Motor neuron (in vitro differentiated cells): ENCODE measurements around the gene GBF1. TPM values are rescaled to one million over a fixed set of nuclear protein-coding genes. Genes with fewer than 3 reads are reported as not detected.
A peak's percentile ranks its signal among the peaks of the same experiment; 100 is the strongest.
"Not testable (repeated sequence)": the region's sequence is repeated elsewhere in the genome, so short reads cannot be mapped to it uniquely, and the experiment has no call there.

ENCODE experiments used
- ATAC-seq, 8 experiments: fragments of 200-7000 bp; cut with Tn5 transposase; replicated peaks in 6 of 8; 2 replicates each; pipeline ENCODE4 v1.8.0; 2021; ENCODE audit warnings: mild to moderate bottlenecking in 8 of 8, moderate library complexity in 8 of 8
- H3K27ac ChIP-seq, 2 donors: fragments of 250-450 bp; sonication (Bioruptor Pico); 2 replicates each; pipeline ENCODE4 v1.9.0; 2021; ENCODE audit warnings: antibody characterized with exemption in 2 of 2, mild to moderate bottlenecking in 2 of 2, moderate library complexity in 1 of 2
- H3K4me1 ChIP-seq, 2 donors: fragments of 250-450 bp; sonication (Bioruptor Pico); replicated peaks in 1 of 2; 2 replicates each; pipeline ENCODE4 v1.6.1; 2021; ENCODE audit warnings: antibody characterized with exemption in 2 of 2, mild to moderate bottlenecking in 2 of 2, moderate library complexity in 1 of 2
- H3K4me3 ChIP-seq, 5 donors: fragments of 250-450 bp; sonication (Bioruptor Pico); 2 replicates each; pipeline ENCODE4 v1.9.0; 2021; ENCODE audit warnings: antibody characterized with exemption in 5 of 5, mild to moderate bottlenecking in 5 of 5, moderate library complexity in 4 of 5
- WGBS, 10 experiments: fragments of 450-650 bp; shearing (Covaris generic); methylation state at CpG; one replicate each; pipeline ENCODE4 v1.0.0; 2022; 5-methylcytosine and 5-hydroxymethylcytosine counted together
- in situ Hi-C, 9 experiments: fragments of 400-800 bp; cut with MboI; loops; one replicate each; pipeline ENCODE4 v1.15.0; 2021; ENCODE audit warnings: low sequenced_read_pairs in 9 of 9, low pct_unique_long_range_greater_than_20kb in 2 of 9; ENCODE audit not compliant: unreplicated experiment in 9 of 9
- total RNA-seq, 8 experiments: library from RNA; unstranded; fragments of 300-600 nt; gene quantifications; 2 replicates each; pipeline versions ENCODE4 v1.2.3 to v1.2.4, GENCODE V29; 2022

Gene GBF1
- total RNA-seq, 8 experiments from 2014 or later: 28.4 to 47.8 (median 39.1) TPM

DNA sequence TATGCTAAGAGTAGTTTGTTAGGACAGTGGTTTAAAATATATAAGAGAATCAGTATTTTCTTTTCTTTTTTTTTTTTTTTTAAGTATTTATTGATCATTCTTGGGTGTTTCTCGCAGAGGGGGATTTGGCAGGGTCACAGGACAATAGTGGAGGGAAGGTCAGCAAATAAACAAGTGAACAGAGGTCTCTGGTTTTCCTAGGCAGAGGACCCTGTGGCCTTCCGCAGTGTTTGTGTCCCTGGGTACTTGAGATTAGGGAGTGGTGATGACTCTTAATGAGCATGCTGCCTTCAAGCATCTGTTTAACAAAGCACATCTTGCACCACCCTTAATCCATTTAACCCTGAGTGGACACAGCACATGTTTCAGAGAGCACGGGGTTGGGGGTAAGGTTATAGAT, 55.6 kb downstream of the GBF1 start:
- H3K27ac ChIP-seq, in situ Hi-C loops, H3K4me3 ChIP-seq, ATAC-seq, H3K4me1 ChIP-seq: not testable (repeated sequence)
- 80 to 100% (median 87%) methylated on average over 1 of the region's 3 CpGs; no CpG with 5 or more reads in 6 of the 10 experiments for WGBS, 10 experiments

DNA sequence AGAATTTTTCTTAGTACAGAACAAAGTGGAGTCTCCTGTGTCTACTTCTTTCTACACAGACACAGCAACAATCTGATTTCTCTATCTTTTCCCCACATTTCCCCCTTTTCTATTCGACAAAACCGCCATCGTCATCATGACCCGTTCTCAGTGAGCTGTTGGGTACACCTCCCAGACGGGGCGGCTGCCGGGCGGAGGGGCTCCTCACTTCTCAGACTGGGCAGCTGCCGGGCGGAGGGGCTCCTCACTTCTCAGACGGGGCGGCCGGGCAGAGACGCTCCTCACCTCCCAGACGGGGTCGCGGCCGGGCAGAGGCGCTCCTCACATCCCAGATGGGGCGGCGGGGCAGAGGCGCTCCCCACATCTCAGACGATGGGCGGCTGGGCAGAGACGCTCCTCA, 56.0 kb downstream of the GBF1 start:
- no CpG with 5 or more reads among the region's 25 CpGs for WGBS, 10 experiments
- in situ Hi-C loops, ATAC-seq: not testable (repeated sequence)

DNA sequence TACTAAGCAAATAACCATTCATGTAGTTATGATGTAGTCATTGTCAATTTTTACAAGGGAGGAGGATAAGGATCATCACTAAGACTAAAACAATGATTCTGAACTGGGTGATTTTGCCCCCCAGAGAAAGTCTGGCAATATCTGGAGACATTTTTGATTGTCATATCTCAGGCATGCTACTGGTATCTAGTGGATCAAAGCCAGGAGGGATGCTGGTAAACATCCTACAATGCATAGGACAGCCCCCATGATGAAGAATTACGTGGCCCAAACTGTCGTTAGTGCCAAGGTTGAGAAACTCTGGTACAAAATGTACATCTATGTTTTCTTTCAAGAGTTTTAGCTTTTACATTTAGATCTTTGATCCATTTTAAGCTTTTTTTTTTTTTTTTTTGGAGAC, 57.3 kb downstream of the GBF1 start:
- no peak overlapping the region for H3K27ac ChIP-seq
- no peak overlapping the region for H3K4me3 ChIP-seq
- in situ Hi-C loops: no loop called here
- no peaks in the 10 kb centered on the region for H3K4me1 ChIP-seq
- 90 to 100% (median 95%) methylated on average over 1 to 2 of the region's 2 CpGs; no CpG with 5 or more reads in 3 of the 10 experiments for whole genome bisulfite sequencing, 10 experiments
- no peak for ATAC-seq

More for the DNA sequence above, 56.0 kb downstream of the GBF1 start:
- not testable (repeated sequence) for H3K27ac ChIP-seq, H3K4me1 ChIP-seq, H3K4me3 ChIP-seq

DNA sequence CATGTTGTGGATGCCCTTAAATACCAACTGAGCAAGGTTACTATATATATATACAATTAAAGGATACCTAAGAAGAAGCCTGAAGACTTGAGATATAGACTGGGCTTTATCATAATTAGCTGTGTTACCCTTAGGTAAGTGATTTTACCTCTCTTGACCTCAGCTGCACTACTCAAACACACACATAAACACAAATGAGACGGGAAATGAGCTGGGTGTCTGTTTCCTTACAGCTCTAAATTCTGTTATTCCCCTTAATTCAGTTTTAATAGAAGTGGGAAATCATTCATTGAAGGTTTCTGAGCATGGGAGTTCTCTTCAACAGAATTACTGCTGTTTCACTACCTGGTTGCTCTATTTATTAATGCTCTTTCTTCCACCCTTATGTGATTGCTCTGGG, 60.7 kb downstream of the GBF1 start:
- Histone ChIP-seq H3K4me3 (no peak overlapping the region), H3K4me1 (peaks cover 2 to 4% of the 10 kb centered on the region in 2 donors), H3K27ac (no peak overlapping the region)
- 80 to 100% (median 100%) methylated on average over 1 of the region's 1 CpG; no CpG with 5 or more reads in 5 of the 10 experiments for WGBS, 10 experiments
- ATAC-seq: no peak
- in situ Hi-C loops: no loop called here

DNA sequence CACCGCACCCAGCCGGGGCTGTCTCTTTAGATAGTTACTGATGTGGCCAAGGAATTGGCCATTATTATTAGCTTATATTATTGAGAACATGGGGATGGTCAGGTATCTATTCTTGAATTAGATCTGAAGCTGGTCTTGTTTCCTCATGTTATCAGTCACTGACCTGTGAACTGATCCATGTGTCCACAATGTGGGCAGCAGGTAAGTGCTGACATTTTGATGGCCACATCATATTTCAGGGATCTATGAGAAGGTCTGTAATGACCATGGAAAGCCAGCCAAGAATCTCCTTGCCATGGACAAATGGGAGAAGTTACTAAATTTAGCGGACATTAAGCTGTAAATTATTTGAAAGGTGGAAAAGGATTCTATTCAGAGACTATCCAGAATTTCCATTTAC, 61.4 kb downstream of the GBF1 start:
- Histone ChIP-seq H3K27ac (no peak overlapping the region), H3K4me1 (peaks cover 6 to 8% of the 10 kb centered on the region in 2 donors), H3K4me3 (no peak overlapping the region)
- 87 to 100% (median 100%) methylated on average over 1 to 3 of the region's 3 CpGs; no CpG with 5 or more reads in 4 of the 10 experiments for WGBS, 10 experiments
- in situ Hi-C loops: no loop called here
- no peak for ATAC-seq

DNA sequence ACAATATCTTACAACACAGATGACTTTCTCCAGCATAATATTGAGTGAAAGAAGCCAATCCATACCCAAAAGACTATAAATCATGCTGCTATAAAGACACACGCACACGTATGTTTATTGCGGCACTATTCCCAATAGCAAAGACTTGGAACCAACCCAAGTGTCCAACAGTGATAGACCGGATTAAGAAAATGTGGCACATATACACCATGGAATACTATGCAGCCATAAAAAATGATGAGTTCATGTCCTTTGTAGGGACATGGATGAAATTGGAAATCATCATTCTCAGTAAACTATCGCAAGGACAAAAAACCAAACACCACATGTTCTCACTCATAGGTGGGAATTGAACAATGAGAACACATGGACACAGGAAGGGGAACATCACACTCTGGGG, 63.0 kb downstream of the GBF1 start:
- in situ Hi-C loops, ATAC-seq, H3K27ac ChIP-seq, H3K4me3 ChIP-seq: not testable (repeated sequence)
- WGBS, 10 experiments: 91 to 100% (median 95%) methylated on average over 1 to 4 of the region's 5 CpGs; no CpG with 5 or more reads in 4 of the 10 experiments
- peaks cover 13 to 14% of the 10 kb centered on the region in 2 donors for H3K4me1 ChIP-seq

DNA sequence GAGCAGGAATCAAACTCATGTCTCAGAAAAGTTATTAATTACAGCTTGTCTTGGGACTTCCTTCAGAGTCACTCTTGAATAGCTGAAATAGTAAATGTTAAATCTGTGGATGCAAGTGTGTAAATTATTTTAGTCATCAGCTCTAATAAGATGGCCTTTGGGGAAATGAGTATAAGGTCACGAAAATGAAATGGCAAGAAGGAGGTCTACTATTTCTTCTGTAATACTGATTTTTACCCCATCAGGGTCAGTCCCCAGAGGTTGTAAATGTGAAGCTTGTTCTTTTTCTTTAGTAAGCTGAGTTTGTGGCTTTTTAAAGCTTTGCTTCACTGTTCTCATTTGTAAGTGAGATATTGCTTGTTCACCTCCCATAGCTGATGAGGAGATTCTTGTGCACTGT, 63.9 kb downstream of the GBF1 start:
- 56 to 100% (median 100%) methylated on average over 1 of the region's 1 CpG; no CpG with 5 or more reads in 6 of the 10 experiments for WGBS, 10 experiments
- Histone ChIP-seq H3K4me1 (peaks cover 19 to 24% of the 10 kb centered on the region in 2 donors), H3K4me3 (no peak overlapping the region), H3K27ac (no peak overlapping the region)
- in situ Hi-C loops: no loop called here
- ATAC-seq: no peak

DNA sequence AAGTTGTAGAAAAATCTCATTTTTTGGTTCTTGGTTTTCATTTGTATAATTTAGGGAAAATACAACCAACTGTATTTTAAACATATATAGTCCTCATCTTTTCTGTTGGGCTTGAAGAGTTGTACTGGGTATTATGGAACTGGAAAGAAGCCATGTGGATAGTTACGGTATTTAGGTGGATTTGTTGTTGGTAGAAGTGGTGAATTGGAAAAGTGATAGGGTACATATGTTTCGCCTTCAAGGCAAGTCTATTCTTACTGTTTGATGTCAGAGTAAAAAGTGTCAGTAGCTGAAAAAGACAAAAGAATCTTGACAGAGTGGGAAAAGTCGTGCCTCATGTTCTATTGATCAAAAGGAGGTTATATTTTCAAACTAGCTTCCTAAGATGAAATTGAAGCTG, 64.6 kb downstream of the GBF1 start:
- Histone ChIP-seq H3K27ac (no peak overlapping the region), H3K4me3 (no peak overlapping the region), H3K4me1 (peaks cover 19 to 24% of the 10 kb centered on the region in 2 donors)
- 67 to 100% (median 87%) methylated on average over 1 to 3 of the region's 3 CpGs for WGBS, 10 experiments
- no peak for ATAC-seq
- in situ Hi-C loops: no loop called here

DNA sequence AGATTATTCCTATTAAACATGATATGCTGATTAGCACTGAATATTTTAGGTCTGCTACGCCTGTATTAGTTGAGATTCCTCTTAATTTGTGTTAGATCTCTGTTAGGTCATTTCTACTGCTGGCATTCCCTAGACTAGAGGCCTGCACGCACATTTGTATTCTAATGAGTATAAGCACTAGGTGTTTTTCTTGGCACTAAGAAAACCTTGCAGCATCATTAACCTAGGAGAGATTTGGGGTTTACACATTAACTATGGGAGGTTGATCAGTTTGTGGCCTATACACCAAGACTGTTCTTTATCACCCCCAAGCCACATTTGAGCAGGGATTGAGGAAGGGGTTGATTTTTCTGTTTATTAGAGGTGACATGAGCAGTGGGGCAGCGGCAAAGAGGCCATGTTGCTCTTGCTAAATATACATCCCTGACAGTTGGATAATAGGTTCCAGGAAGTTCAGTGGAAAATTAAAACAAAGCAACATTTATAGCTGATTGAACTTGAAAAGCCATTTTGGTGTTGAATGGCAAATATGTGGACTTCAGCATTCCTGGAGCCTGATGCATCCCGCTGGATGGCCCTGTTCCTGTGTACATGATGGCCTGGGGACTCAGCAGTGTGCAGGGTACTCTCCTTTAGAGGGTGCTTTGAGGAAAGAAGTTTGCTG, 65.2 kb downstream of the GBF1 start:
- no peak overlapping the region for H3K4me3 ChIP-seq
- in situ Hi-C loops: no loop called here
- no peak overlapping the region for H3K27ac ChIP-seq
- H3K4me1 ChIP-seq: peaks cover 19 to 24% of the 10 kb centered on the region in 2 donors
- peak in 6 of 8 experiments; percentile 20 to 48 (median 26) for ATAC-seq
- 60 to 95% (median 80%) methylated on average over 1 to 4 of the region's 4 CpGs for WGBS, 10 experiments

DNA sequence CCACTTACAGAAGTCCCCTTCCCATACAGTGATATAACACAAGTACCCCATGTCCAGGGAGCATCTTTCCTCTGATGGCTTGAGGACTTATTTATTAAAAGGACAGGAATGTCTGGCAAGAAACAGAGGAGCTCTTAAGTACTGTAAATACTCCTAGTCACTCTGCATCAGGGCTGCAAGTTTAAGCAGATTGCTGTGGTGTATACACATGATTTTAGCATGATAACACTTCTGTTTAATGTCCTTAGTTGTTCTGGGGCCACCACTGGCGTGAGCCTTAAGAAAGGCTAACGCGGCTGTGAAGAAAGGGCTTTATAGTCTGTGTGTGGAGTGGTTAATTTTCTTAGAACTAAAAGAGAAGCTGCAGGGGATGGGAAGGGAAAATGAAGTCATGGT, 65.7 kb downstream of the GBF1 start:
- 28 to 100% (median 97%) methylated on average over 2 to 3 of the region's 3 CpGs; no CpG with 5 or more reads in 6 of the 10 experiments for WGBS, 10 experiments
- peaks cover 19 to 24% of the 10 kb centered on the region in 2 donors for H3K4me1 ChIP-seq
- ATAC-seq: no peak
- in situ Hi-C loops: no loop called here
- H3K27ac ChIP-seq: no peak overlapping the region
- H3K4me3 ChIP-seq: no peak overlapping the region

DNA sequence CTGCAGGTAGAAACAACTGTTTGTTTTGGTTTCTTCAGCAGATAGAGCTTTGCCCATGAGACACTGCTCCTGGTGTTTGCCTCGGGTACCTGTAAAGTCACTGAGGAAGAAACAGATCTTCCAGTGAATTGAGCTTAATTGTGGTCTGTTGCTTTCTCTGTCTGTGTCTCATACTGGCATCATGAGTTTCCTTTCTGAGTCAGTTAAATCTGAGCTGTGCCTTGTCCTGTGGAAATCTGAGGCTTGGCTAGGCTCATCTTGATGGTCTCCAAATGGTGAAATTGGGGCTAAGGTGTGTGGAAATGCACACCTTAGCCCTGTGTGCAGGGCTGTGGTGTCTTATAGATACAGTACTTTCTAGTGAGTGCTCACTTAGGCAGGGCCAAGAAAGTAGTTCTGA, 67.4 kb downstream of the GBF1 start:
- no peak overlapping the region for H3K4me3 ChIP-seq
- H3K27ac ChIP-seq: no peak overlapping the region
- H3K4me1 ChIP-seq: peaks cover 19 to 24% of the 10 kb centered on the region in 2 donors
- in situ Hi-C loops: no loop called here
- WGBS, 10 experiments: 40 to 100% (median 82%) methylated on average over 1 of the region's 1 CpG; no CpG with 5 or more reads in 6 of the 10 experiments
- peak in 1 of 8 experiments; percentile 8 for ATAC-seq

DNA sequence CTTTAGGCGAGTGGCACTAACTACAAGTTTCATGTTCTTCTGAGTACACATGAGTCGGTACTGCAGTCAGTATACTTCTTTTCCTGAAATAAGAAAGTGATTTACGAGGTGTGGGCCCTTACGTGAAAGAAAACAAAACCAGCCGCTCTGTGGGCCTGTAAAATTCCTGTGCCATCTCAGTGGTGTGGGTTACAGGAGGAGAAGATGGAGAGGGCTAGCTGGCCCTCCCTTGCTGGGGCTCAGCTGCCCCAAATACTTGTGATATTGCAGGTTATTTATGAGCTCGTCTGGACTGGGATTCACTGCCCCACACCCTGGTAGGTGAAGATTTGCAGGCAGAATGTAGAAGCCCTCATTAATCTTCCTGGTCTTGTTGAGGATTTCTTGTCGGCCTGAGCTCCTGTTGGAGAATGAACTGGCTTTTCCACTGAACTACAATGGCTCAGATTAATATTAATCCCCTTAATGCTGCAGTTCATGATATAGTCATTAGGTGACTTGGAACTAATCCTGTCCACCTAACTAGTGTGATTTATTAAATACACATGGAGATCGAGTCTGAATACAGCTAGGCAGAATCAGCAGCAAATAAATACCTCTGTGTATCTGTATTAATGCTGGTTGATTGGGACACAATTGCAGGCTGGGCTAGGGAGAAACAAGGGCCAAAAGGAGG, 68.0 kb downstream of the GBF1 start:
- Histone ChIP-seq H3K27ac (no peak overlapping the region), H3K4me3 (no peak overlapping the region), H3K4me1 (peaks cover 19 to 24% of the 10 kb centered on the region in 2 donors)
- 32 to 62% (median 41%) methylated on average over 2 to 7 of the region's 8 CpGs; no CpG with 5 or more reads in 1 of the 10 experiments for WGBS, 10 experiments
- peak in 6 of 8 experiments; percentile 36 to 92 (median 84) for ATAC-seq
- in situ Hi-C loops: no loop called here

DNA sequence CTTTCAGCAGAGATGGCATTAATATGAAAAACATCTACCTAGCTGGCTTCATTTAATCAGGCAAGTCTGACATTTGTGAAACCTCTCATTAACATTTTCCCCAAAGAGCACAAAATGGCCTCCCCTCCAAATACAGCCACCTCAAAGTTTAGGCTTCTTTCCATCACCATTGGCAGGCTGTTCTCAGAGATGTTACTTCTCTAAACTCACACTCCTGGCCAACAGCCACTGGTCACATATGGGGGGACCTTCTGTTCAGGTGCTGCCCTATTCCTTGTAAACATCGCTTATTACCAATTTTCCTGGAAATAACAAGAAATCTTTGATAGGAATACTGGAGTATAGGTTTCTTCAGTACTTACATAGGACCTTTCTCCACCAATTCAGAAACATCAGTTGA, 69.5 kb downstream of the GBF1 start:
- WGBS, 10 experiments: 100% methylated on average over 1 of the region's 1 CpG; no CpG with 5 or more reads in 4 of the 10 experiments

More for the DNA sequence above, 69.5 kb downstream of the GBF1 start:
- ATAC-seq: no peak
- H3K27ac ChIP-seq: no peak overlapping the region
- in situ Hi-C loops: no loop called here
- no peak overlapping the region for H3K4me3 ChIP-seq
- peaks cover 19 to 24% of the 10 kb centered on the region in 2 donors for H3K4me1 ChIP-seq
